Body of pancreas (tissue), 4 donors: ENCODE data around the gene DYNC2H1. TPM values are rescaled to one million over a fixed set of nuclear protein-coding genes. Genes with fewer than 3 reads are reported as not detected.

ENCODE experiments used
- ATAC-seq: fragments of 150-250 bp; one replicate; pipeline ENCODE4 v1.9.1; 2016
- DNase-seq, 4 donors: peaks; one replicate each; pipeline ENCODE4 v3.0.0-alpha.2; 2019
- H3K27ac ChIP-seq, 4 donors: fragments of 200-600 bp; sonication (generic); 1 replicate in 3 of 4; 2 replicates in 1 of 4; pipeline versions ENCODE4 v1.5.1 to v1.6.1; 2016 to 2019; ENCODE audit warnings: mild to moderate bottlenecking in 1 of 4, mixed read lengths in 1 of 4, moderate library complexity in 1 of 4
- H3K27me3 ChIP-seq, 2 donors: fragments of 200-600 bp; sonication (generic); one replicate each; pipeline ENCODE4 v1.6.0; 2016; ENCODE audit warnings: mild to moderate bottlenecking in 1 of 2
- H3K36me3 ChIP-seq, 2 donors: fragments of 200-600 bp; sonication (generic); replicated peaks in 1 of 2; 2 replicates each; pipeline ENCODE4 v1.5.1; 2016; ENCODE audit warnings: low read depth in 2 of 2; ENCODE audit not compliant: insufficient read depth in 1 of 2
- H3K4me1 ChIP-seq: fragments of 200-600 bp; sonication (generic); one replicate; pipeline ENCODE4 v1.6.0; 2016
- H3K4me3 ChIP-seq, 2 donors: fragments of 200-600 bp; sonication (generic); 1 replicate in 1 of 2; 2 replicates in 1 of 2; pipeline ENCODE4 v1.5.1; 2016 to 2019
- H3K9me3 ChIP-seq, 3 donors: fragments of 200-600 bp; sonication (generic); 1 replicate in 2 of 3; 2 replicates in 1 of 3; pipeline ENCODE4 v1.5.1; 2016
- POLR2A ChIP-seq, 3 donors: fragments of 450-650 bp; IDR thresholded peaks; one replicate each; pipeline ENCODE4 v1.6.1; 2016; ENCODE audit warnings: antibody characterized with exemption in 3 of 3, mild to moderate bottlenecking in 2 of 3
- WGBS, 2 donors: methylation state at CpG; one replicate each; pipeline ENCODE4 v1.1.5; 2017; 5-methylcytosine and 5-hydroxymethylcytosine counted together
- intact Hi-C: fragments of 100-400 bp; cut with DNase I; formaldehyde crosslinking; loops from one replicate; pipeline ENCODE4 v1.15.1; 2023
- total RNA-seq, 2 donors: library from RNA; depleted of rRNA; stranded (reverse); fragments of >200 nt; gene quantifications; one replicate each; pipeline ENCODE4 v1.1.0, GENCODE V29; 2016
- TF ChIP-seq, protein P1 (sequence below), 7 experiments: fragments of 450-650 bp in 4 of 7; fragments of 200-600 bp in 3 of 7; sonication (generic) in 3 of 7; IDR thresholded peaks; one replicate each; pipeline ENCODE4 v1.5.1; 2016 to 2019; ENCODE audit warnings: antibody characterized with exemption in 7 of 7

DYNC2H1 gene
- total RNA-seq, 2 donors from 2014 or later: 12.2 to 19.5 TPM

DNA sequence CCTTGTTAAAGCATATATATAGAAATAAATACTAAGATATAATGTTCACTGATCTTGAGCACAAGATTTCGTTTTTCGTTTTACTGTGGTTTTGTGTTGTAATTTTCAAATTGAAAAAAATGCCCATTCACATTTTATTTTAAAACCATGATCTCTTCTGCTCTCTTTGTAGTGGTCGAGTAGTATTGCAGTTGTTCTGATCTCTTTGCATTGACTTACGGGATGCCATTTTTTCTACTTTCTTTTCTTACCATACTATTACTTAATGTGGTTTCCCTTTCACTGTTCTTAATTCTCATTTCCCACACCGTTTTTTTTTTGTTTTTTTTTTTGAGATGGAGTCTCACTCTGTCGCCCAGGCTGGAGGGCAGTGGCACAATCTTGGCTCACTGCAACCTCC lies 289.6 kb downstream of the DYNC2H1 start:
- no peak overlapping the region for H3K4me3 ChIP-seq
- intact Hi-C loops: no loop called here
- H3K36me3 ChIP-seq: no peaks in the 10 kb centered on the region
- no peaks in the 10 kb centered on the region for H3K9me3 ChIP-seq
- DNase-seq: no peak
- 75 to 89% methylated on average over 6 of the region's 6 CpGs for WGBS, 2 donors
- no peaks in the 10 kb centered on the region for H3K27me3 ChIP-seq
- no peak overlapping the region for H3K27ac ChIP-seq
- TF ChIP-seq POLR2A (IDR thresholded peaks at IDR 0.05): no peak
- TF ChIP-seq, protein P1, sequence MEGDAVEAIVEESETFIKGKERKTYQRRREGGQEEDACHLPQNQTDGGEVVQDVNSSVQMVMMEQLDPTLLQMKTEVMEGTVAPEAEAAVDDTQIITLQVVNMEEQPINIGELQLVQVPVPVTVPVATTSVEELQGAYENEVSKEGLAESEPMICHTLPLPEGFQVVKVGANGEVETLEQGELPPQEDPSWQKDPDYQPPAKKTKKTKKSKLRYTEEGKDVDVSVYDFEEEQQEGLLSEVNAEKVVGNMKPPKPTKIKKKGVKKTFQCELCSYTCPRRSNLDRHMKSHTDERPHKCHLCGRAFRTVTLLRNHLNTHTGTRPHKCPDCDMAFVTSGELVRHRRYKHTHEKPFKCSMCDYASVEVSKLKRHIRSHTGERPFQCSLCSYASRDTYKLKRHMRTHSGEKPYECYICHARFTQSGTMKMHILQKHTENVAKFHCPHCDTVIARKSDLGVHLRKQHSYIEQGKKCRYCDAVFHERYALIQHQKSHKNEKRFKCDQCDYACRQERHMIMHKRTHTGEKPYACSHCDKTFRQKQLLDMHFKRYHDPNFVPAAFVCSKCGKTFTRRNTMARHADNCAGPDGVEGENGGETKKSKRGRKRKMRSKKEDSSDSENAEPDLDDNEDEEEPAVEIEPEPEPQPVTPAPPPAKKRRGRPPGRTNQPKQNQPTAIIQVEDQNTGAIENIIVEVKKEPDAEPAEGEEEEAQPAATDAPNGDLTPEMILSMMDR (IDR thresholded peaks at IDR 0.05): no peak
- no peak for ATAC-seq
- H3K4me1 ChIP-seq: no peaks in the 10 kb centered on the region

- no peak for TF ChIP-seq POLR2A (IDR thresholded peaks at IDR 0.05)
- TF ChIP-seq, protein P1 (IDR thresholded peaks at IDR 0.05): no peak
- no peak overlapping the region for H3K4me3 ChIP-seq
- DNase-seq (no peak), ATAC-seq (no peak)
- H3K36me3 ChIP-seq: no peaks in the 10 kb centered on the region
- WGBS, 2 donors: 87 to 93% methylated on average over 3 of the region's 3 CpGs
- no peaks in the 10 kb centered on the region for H3K4me1 ChIP-seq
- H3K27me3 ChIP-seq: no peaks in the 10 kb centered on the region
- H3K27ac ChIP-seq: no peak overlapping the region
- intact Hi-C loops: no loop called here
- H3K9me3 ChIP-seq: no peaks in the 10 kb centered on the region
Measured at GRCh38 chr11:103406357-103406756, 297.1 kb downstream of the DYNC2H1 start.

- intact Hi-C loops: no loop called here
- WGBS, 2 donors: 77 to 87% methylated on average over 2 of the region's 2 CpGs
- no peak overlapping the region for H3K27ac ChIP-seq
- DNase-seq (no peak), ATAC-seq (no peak)
- no peaks in the 10 kb centered on the region for H3K27me3 ChIP-seq
- TF ChIP-seq, protein P1 (IDR thresholded peaks at IDR 0.05): no peak
- no peak for TF ChIP-seq POLR2A (IDR thresholded peaks at IDR 0.05)
- no peak overlapping the region for H3K4me3 ChIP-seq
- H3K36me3 ChIP-seq: no peaks in the 10 kb centered on the region
- H3K9me3 ChIP-seq: no peaks in the 10 kb centered on the region
- no peaks in the 10 kb centered on the region for H3K4me1 ChIP-seq
Measured at GRCh38 chr11:103407641-103408040, 298.4 kb downstream of the DYNC2H1 start.

GRCh38 chr11:103413266-103413888 lies 304.2 kb downstream of the DYNC2H1 start:
- intact Hi-C loops: no loop called here
- TF ChIP-seq POLR2A (IDR thresholded peaks at IDR 0.05): no peak
- TF ChIP-seq, protein P1 (IDR thresholded peaks at IDR 0.05): no peak
- WGBS, 2 donors: 50 to 64% methylated on average over 1 of the region's 1 CpG
- Histone ChIP-seq H3K4me1 (no peaks in the 10 kb centered on the region), H3K4me3 (no peak overlapping the region), H3K9me3 (no peaks in the 10 kb centered on the region), H3K27me3 (no peaks in the 10 kb centered on the region), H3K36me3 (no peaks in the 10 kb centered on the region), H3K27ac (no peak overlapping the region)
- no peak for DNase-seq
- ATAC-seq: no peak

- Histone ChIP-seq H3K9me3 (no peaks in the 10 kb centered on the region), H3K27ac (no peak overlapping the region), H3K4me3 (no peak overlapping the region), H3K4me1 (no peaks in the 10 kb centered on the region), H3K27me3 (no peaks in the 10 kb centered on the region), H3K36me3 (no peaks in the 10 kb centered on the region)
- intact Hi-C loops: no loop called here
- ATAC-seq (no peak), DNase-seq (no peak)
- TF ChIP-seq, protein P1 (IDR thresholded peaks at IDR 0.05): no peak
- no peak for TF ChIP-seq POLR2A (IDR thresholded peaks at IDR 0.05)
Measured at GRCh38 chr11:103418014-103418413, 308.8 kb downstream of the DYNC2H1 start.
